T-cell (primary cell): ENCODE measurements around the gene DCDC2. TPM values are rescaled to one million over a fixed set of nuclear protein-coding genes. Genes with fewer than 3 reads are reported as not detected.
"Not testable (repeated sequence)": the region's sequence is repeated elsewhere in the genome, so short reads cannot be mapped to it uniquely, and the experiment has no call there.

ENCODE experiments used
- ATAC-seq, 4 experiments: fragments of 200-7000 bp in 3 of 4; fragments of 150-1000 bp in 1 of 4; cut with Tn5 transposase; replicated peaks in 1 of 4; 1 replicate in 3 of 4; 2 replicates in 1 of 4; pipeline ENCODE4 v1.10.0; 2021; ENCODE audit warnings: moderate library complexity in 3 of 4, mild to moderate bottlenecking in 2 of 4, moderate number of reproducible peaks in 1 of 4
- CTCF ChIA-PET, 2 donors: fragments of 300-600 bp; sonication (Branson Sonifier 250); formaldehyde crosslinking; loops; one replicate each; lab custom pipeline; 2022; ENCODE audit warnings: antibody characterized with exemption in 2 of 2; lab: Charles Lee
- POLR2A ChIA-PET, 2 donors: fragments of 300-600 bp; sonication (Branson Sonifier 250); formaldehyde crosslinking; loops; one replicate each; lab custom pipeline; 2022; ENCODE audit warnings: antibody characterized with exemption in 2 of 2; lab: Charles Lee
- DNase-seq, 35 experiments: peaks; one replicate each; pipeline versions ENCODE4 v3.0.0 to v3.0.0-alpha.2; 2013 to 2023
- H3K27ac ChIP-seq: one replicate; pipeline ENCODE4 v1.5.1; 2013; ENCODE audit warnings: low read length
- H3K27me3 ChIP-seq, 2 experiments: replicated peaks in 1 of 2; 1 replicate in 1 of 2; 2 replicates in 1 of 2; pipeline versions ENCODE4 v1.6.1 to v1.7.0; 2013; ENCODE audit warnings: low read length in 1 of 2, mixed read lengths in 1 of 2; ENCODE audit not compliant: control insufficient read depth in 2 of 2, insufficient read depth in 2 of 2; ENCODE audit errors: extremely low read depth in 1 of 2
- H3K36me3 ChIP-seq, 2 donors: 1 replicate in 1 of 2; 2 replicates in 1 of 2; pipeline versions ENCODE4 v1.6.1 to v1.7.0; 2013; ENCODE audit warnings: low read length in 1 of 2; ENCODE audit not compliant: control insufficient read depth in 2 of 2, insufficient read depth in 1 of 2; ENCODE audit errors: extremely low read depth in 1 of 2
- H3K4me1 ChIP-seq, 2 experiments: 1 replicate in 1 of 2; 2 replicates in 1 of 2; pipeline versions ENCODE4 v1.6.1 to v1.7.0; 2013; ENCODE audit warnings: low read length in 2 of 2, mixed read lengths in 1 of 2; ENCODE audit not compliant: insufficient read depth in 2 of 2, control insufficient read depth in 1 of 2; ENCODE audit errors: extremely low read depth in 1 of 2
- H3K4me3 ChIP-seq, 2 donors: 1 replicate in 1 of 2; 2 replicates in 1 of 2; pipeline versions ENCODE4 v1.5.1 to v1.7.0; 2013; ENCODE audit warnings: mild to moderate bottlenecking in 2 of 2, low read length in 1 of 2, moderate library complexity in 1 of 2; ENCODE audit not compliant: control insufficient read depth in 1 of 2; ENCODE audit errors: extremely low read depth in 1 of 2
- H3K9me3 ChIP-seq: 2 replicates; pipeline ENCODE4 v1.7.0; 2013
- H3K27ac Mint-ChIP-seq, 2 donors: one replicate each; pipeline ENCODE4 v1.8.0; 2020 to 2021; ENCODE audit warnings: mild to moderate bottlenecking in 2 of 2, mixed read lengths in 2 of 2
- H3K27me3 Mint-ChIP-seq, 2 donors: one replicate each; pipeline ENCODE4 v1.8.0; 2021 to 2022; ENCODE audit warnings: mixed read lengths in 2 of 2
- H3K36me3 Mint-ChIP-seq: one replicate; pipeline ENCODE4 v1.8.0; 2021; ENCODE audit warnings: mixed read lengths
- H3K4me1 Mint-ChIP-seq, 3 donors: one replicate each; pipeline ENCODE4 v1.8.0; 2020 to 2022; ENCODE audit warnings: mixed read lengths in 3 of 3, mild to moderate bottlenecking in 1 of 3
- H3K4me3 Mint-ChIP-seq, 3 donors: one replicate each; pipeline ENCODE4 v1.8.0; 2020 to 2022; ENCODE audit warnings: mild to moderate bottlenecking in 3 of 3, mixed read lengths in 3 of 3, moderate library complexity in 3 of 3
- H3K9me3 Mint-ChIP-seq, 3 donors: one replicate each; pipeline ENCODE4 v1.8.0; 2020 to 2022; ENCODE audit warnings: mixed read lengths in 3 of 3
- WGBS: methylation state at CpG from one replicate; pipeline ENCODE4 v1.1.5; 2013; ENCODE audit warnings: missing lambda C conversion rate; ENCODE audit not compliant: insufficient coverage; 5-methylcytosine and 5-hydroxymethylcytosine counted together
- total RNA-seq, 35 experiments: library from RNA in 6 of 35; stranded (reverse) in 6 of 35; fragments of 120-200 nt in 1 of 35; gene quantifications; one replicate each; pipeline versions ENCODE4 v1.2.1 to v1.2.4 and lab custom pipeline; 2013 to 2026

Gene DCDC2
- total RNA-seq, 5 donors from 2014 or later (not counting 1 experiment from before 2014, with no cell fraction given), result 0.09 to 0.58 (median 0.13) TPM; not detected in 1

- H3K36me3 Mint-ChIP-seq, result no peaks in the 10 kb centered on the region
These were observed 209.7 kb downstream of the DCDC2 start for GRCh38 chr6:24148154-24148570.

GRCh38 chr6:24147511-24148153 is 210.2 kb downstream of the DCDC2 start:
- ATAC-seq, result no peak
- no peaks in the 10 kb centered on the region for H3K4me1 Mint-ChIP-seq
- peaks cover 6 to 12% of the 10 kb centered on the region in 2 donors for H3K27me3 Mint-ChIP-seq
- no peaks in the 10 kb centered on the region for H3K36me3 ChIP-seq
- H3K9me3 Mint-ChIP-seq, result peaks cover 0 to 4% (median 0%) of the 10 kb centered on the region in 3 donors
- DNase-seq, result no peak
- H3K27me3 ChIP-seq, result no peaks in the 10 kb centered on the region
- no peak overlapping the region for H3K27ac ChIP-seq
- H3K9me3 ChIP-seq, result no peaks in the 10 kb centered on the region
- no peak overlapping the region for H3K4me3 Mint-ChIP-seq
- H3K4me3 ChIP-seq, result no peak overlapping the region
- POLR2A ChIA-PET, result no interaction called here
- CTCF ChIA-PET, result no interaction called here
- 83% methylated on average over 2 of the region's 8 CpGs for WGBS
- H3K36me3 Mint-ChIP-seq, result no peaks in the 10 kb centered on the region
- no peaks in the 10 kb centered on the region for H3K4me1 ChIP-seq
- H3K27ac Mint-ChIP-seq, result no peak overlapping the region

More at GRCh38 chr6:24148154-24148570, 209.7 kb downstream of the DCDC2 start:
- H3K4me3 Mint-ChIP-seq, result no peak overlapping the region
- 20% methylated on average over 1 of the region's 3 CpGs for WGBS
- no peaks in the 10 kb centered on the region for H3K4me1 Mint-ChIP-seq
- CTCF ChIA-PET, result no interaction called here
- no peaks in the 10 kb centered on the region for H3K9me3 ChIP-seq
- ATAC-seq, result no peak
- H3K27ac Mint-ChIP-seq, result no peak overlapping the region
- H3K36me3 ChIP-seq, result no peaks in the 10 kb centered on the region
- no peak for DNase-seq
- H3K9me3 Mint-ChIP-seq, result peaks cover 0 to 4% (median 0%) of the 10 kb centered on the region in 3 donors
- POLR2A ChIA-PET, result no interaction called here
- H3K27me3 ChIP-seq, result no peaks in the 10 kb centered on the region
- H3K4me1 ChIP-seq, result no peaks in the 10 kb centered on the region
- peaks cover 6 to 12% of the 10 kb centered on the region in 2 donors for H3K27me3 Mint-ChIP-seq
- no peak overlapping the region for H3K27ac ChIP-seq
- H3K4me3 ChIP-seq, result no peak overlapping the region

GRCh38 chr6:24146871-24147270 is 211.0 kb downstream of the DCDC2 start:
- Mint-ChIP-seq H3K27me3 (peaks cover 6 to 12% of the 10 kb centered on the region in 2 donors), H3K9me3 (peaks cover 0 to 4% (median 0%) of the 10 kb centered on the region in 3 donors), H3K36me3 (no peaks in the 10 kb centered on the region), H3K4me3 (no peak overlapping the region), H3K27ac (no peak overlapping the region), H3K4me1 (no peaks in the 10 kb centered on the region)
- ChIA-PET POLR2A (no interaction called here), CTCF (no interaction called here)
- no CpG with 5 or more reads among the region's 3 CpGs for WGBS
- no peak overlapping the region for H3K27ac ChIP-seq
- no peak for DNase-seq
- no peak for ATAC-seq
- H3K36me3 ChIP-seq, result no peaks in the 10 kb centered on the region
- H3K4me1 ChIP-seq, result no peaks in the 10 kb centered on the region
- no peaks in the 10 kb centered on the region for H3K9me3 ChIP-seq
- H3K27me3 ChIP-seq, result no peaks in the 10 kb centered on the region
- no peak overlapping the region for H3K4me3 ChIP-seq

GRCh38 chr6:24145690-24146131 is 212.1 kb downstream of the DCDC2 start:
- Histone ChIP-seq H3K36me3 (no peaks in the 10 kb centered on the region), H3K4me3 (no peak overlapping the region), H3K27ac (no peak overlapping the region), H3K4me1 (no peaks in the 10 kb centered on the region), H3K27me3 (no peaks in the 10 kb centered on the region), H3K9me3 (no peaks in the 10 kb centered on the region)
- no peak for DNase-seq
- peaks cover 6 to 12% of the 10 kb centered on the region in 2 donors for H3K27me3 Mint-ChIP-seq
- ChIA-PET CTCF (no interaction called here), POLR2A (no interaction called here)
- H3K36me3 Mint-ChIP-seq, result no peaks in the 10 kb centered on the region
- no peak for ATAC-seq
- H3K4me3 Mint-ChIP-seq, result no peak overlapping the region
- no peak overlapping the region for H3K27ac Mint-ChIP-seq
- no peaks in the 10 kb centered on the region for H3K4me1 Mint-ChIP-seq
- H3K9me3 Mint-ChIP-seq, result peaks cover 0 to 7% (median 0%) of the 10 kb centered on the region in 3 donors
- 79% methylated on average over 4 of the region's 9 CpGs for WGBS

- H3K9me3 ChIP-seq, POLR2A ChIA-PET, H3K4me1 ChIP-seq, H3K27me3 ChIP-seq, CTCF ChIA-PET, H3K27ac Mint-ChIP-seq, H3K36me3 ChIP-seq, H3K27me3 Mint-ChIP-seq, H3K27ac ChIP-seq, H3K4me3 ChIP-seq, H3K4me3 Mint-ChIP-seq, ATAC-seq, H3K36me3 Mint-ChIP-seq, H3K4me1 Mint-ChIP-seq, DNase-seq: not testable (repeated sequence)
- H3K9me3 Mint-ChIP-seq, result peaks cover 0 to 12% (median 0%) of the 10 kb centered on the region in 3 donors
- WGBS, result 100% methylated on average over 4 of the region's 8 CpGs
These were observed 215.1 kb downstream of the DCDC2 start for GRCh38 chr6:24142733-24143132.

- H3K9me3 Mint-ChIP-seq, result peaks cover 0 to 12% (median 0%) of the 10 kb centered on the region in 3 donors
- Histone ChIP-seq H3K4me1 (no peaks in the 10 kb centered on the region), H3K9me3 (no peaks in the 10 kb centered on the region), H3K27me3 (no peaks in the 10 kb centered on the region), H3K27ac (no peak overlapping the region), H3K4me3 (no peak overlapping the region), H3K36me3 (no peaks in the 10 kb centered on the region)
- H3K4me1 Mint-ChIP-seq, result no peaks in the 10 kb centered on the region
- H3K36me3 Mint-ChIP-seq, result no peaks in the 10 kb centered on the region
- ChIA-PET CTCF (no interaction called here), POLR2A (no interaction called here)
- WGBS, result 90% methylated on average over 13 of the region's 13 CpGs
- no peak overlapping the region for H3K27ac Mint-ChIP-seq
- H3K27me3 Mint-ChIP-seq, result no peaks in the 10 kb centered on the region
- ATAC-seq (no peak), DNase-seq (no peak)
- H3K4me3 Mint-ChIP-seq, result no peak overlapping the region
These were observed 217.3 kb downstream of the DCDC2 start for GRCh38 chr6:24140591-24140990.
